ENCODE data around the gene SRGAP1.

The SRGAP1 gene

DNA sequence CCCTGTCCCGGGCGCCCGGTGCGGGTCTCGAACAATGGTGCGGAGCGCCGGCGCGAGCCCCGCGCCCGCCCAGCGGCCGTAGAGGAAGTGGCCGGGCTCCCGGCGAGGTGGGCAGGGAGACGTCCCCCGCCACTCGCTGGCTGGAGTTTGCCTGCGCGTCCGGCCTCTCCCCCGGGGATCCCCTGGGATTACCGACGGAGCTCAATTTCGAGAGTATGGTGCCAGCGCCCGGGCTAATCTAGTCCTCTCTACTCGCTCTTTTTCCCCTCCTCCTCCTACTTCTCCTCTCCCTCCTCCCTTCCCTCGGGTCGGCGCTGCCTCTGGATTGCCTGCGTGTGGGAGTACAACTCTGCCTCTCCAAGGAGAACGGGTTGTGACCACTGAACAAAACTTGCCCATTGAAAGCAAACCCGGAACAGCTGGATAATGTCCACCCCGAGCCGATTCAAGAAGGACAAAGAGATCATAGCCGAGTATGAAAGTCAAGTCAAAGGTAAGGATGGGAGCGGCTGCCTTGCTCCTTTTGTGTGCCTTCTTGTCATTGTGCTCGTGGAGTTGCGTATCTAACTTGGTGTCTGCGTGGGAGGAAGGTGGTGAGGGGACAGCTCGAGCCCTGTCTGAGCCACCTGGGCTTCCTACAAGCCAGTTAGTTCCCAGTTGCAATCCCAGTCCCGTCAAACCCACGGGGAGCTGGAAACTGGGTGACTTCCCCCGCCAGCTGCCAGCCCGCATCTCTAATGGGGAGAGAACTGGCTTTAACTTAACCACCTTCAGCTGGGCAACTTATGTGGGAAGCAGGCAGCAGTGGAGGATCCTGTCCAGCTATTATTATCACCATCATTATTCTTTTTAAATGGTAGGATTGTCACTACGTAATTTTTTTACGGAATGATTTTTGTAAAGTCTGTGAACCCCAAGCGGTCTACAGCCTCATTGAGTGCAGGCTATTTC, at the start of gene SRGAP1:
TSS of gene SRGAP1 (plus strand) at position 310 of the 951 bp plus-strand sequence. CDS start at position 427, 117 bp downstream.
- DNase-seq (ENCODE audit: low read depth) = no peak

DNA sequence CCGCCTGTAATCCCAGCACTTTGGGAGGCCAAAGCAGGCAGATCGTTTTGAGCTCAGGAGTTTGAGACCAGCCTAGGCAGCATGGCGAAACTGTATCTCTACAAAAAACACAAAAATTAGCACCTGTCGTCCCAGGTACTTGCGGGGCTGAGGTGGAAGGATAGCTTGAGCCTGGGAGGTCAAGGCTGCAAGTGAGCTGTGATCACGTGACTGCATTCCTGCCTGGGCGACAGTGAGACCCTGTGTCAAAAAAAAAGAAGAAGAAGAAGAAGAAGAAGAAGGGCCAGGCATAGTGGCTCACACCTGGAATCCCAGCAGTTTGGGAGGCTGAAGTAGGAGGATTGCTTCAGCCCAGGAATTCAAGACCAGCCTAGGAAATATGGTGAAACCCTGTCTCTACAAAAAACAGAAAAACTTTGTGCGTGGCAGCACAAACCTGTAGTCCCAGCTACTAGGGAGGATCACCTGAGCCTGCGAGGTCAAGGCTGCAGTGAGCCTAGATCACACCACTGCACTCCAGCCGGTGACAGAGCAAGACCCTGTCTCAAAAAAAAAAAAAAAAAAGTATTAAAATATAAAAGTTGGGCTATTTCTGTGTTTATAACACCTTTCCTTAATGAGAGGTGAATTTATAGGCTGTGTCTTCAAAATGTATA, 49.3 kb upstream of the SRGAP1 start:
- no peak for DNase-seq (ENCODE audit: low read depth)

DNA sequence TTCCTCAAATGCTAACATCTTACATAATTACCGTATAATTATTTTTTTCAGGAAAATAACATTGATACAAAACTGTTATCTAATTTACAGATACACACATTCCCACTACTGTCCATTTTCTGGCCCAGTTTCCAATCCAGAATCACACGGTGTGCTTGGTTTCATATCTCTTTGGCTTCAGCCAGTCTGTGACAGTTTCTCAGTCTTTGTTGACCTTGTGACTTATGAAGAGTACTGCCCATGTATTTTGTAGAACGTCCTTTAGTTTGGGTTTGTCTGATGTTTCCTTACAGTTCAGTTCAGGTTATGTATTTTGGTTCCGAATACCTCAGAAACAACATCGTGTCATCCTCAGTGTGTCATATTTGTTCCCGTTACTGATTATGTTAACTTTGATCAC, 48.6 kb upstream of the SRGAP1 start:
- no peak for DNase-seq (ENCODE audit: low read depth)

DNA sequence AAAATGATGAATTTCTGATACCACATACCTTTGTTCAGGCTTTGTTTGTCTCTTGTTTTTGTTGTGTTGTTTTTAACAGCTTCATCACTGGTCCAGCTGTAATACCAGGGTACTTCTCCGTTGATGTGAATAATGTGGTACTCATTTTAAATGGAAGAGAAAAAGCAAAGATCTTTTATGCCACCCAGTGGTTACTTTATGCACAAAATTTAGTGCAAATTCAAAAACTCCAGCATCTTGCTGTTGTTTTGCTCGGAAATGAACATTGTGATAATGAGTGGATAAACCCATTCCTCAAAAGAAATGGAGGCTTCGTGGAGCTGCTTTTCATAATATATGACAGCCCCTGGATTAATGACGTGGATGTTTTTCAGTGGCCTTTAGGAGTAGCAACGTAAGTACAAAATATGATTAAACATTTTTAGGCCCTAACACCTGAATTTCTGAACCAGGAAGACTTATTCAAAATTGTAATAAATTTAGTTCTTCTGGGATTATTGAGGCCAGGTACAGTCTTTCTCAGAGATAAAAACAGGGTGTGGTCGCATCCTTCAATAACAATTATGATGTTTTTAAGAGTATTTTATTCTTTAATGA, 42.4 kb upstream of the SRGAP1 start:
- DNase-seq (ENCODE audit: low read depth) = no peak

DNA sequence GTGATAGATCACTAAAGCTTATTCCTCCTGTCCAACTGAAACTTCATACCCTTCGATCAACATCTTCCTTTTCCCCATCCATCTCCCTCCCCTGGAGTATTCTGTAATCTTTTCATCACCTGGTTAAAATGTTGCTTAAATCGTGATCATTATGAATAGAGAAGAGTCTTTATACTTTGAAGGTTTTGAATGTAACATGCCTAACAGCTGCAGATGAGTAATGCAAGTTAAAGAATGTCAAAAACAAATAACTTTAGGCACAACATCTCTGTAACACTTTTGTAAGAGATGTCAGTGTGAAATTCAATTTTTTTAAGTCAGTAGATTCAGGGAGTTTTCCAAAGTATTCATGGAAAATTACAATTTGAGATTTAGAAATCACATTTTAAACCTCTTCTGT, 39.8 kb upstream of the SRGAP1 start:
- DNase-seq (ENCODE audit: low read depth) = no peak

DNA sequence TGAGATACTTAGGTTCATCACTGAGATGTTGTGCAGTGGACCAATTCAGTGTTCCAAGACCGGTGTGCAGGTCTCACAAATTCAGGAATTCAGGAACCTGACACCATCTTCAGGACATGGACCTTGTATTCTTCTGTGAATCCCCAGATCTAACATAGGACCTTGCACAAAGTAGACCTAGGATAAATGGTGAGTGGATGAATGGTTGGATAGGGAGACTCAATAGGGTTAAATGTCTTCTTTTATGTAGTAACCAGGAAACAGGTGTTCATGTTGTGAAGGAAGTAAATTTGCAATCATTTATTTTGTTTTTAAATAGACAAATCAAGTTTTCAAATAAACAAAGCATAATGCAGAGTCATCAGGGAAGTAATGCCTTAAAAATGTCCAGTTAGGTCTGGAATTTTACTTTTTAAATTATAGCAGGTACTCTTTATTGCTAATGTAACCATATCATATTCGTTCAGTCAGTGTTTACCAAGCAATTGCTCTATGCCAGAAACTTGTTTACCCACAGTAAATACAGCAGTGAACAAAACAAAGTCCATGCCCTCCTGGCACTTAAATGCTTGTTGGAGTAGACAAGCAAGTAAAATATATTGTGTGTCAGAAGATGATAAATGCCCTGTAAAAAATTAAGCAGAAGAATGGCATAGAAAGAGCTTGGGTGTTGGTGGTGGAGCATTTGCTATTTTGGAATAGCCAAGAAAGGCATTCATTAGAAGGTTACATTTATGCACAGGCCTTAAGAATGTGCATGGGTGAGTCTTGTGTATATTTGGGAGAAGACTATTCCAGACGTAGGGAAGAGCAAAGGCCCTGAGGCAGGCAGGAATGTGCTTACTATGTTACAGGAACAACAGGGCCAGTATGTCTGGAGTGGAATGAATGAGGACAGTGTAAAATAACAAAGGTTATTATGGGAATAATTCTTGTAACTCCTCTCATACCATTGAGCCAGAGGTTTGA, 38.5 kb upstream of the SRGAP1 start:
- DNase-seq (ENCODE audit: low read depth) = no peak

DNA sequence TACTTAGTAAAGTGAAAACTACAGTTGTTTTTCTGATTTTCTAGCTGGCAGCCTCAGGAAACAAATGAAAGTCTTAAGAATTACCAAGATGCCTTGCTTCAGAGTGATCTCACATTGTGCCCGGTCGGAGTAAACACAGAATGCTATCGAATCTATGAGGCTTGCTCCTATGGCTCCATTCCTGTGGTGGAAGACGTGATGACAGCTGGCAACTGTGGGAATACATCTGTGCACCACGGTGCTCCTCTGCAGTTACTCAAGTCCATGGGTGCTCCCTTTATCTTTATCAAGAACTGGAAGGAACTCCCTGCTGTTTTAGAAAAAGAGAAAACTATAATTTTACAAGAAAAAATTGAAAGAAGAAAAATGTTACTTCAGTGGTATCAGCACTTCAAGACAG, 35.9 kb upstream of the SRGAP1 start:
- DNase-seq (ENCODE audit: low read depth) = no peak

DNA sequence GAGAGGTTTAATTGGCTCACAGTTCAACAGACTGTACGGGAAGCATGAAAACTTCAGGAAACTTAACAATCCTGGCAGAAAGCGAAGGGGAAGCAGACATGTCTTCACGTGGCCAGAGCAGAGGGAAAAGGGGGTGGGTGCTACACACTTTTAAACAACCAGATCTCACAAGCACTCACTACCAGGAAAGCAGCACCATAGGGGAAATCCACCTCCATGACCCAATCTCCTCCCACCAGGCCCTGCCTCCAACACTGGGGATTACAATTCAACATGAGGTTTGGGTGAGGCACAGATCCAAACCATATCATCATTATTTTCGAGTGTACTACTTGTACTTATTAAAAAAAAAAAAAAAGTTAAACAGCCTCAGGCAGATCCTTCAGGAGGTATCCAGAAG, 34.9 kb upstream of the SRGAP1 start:
- no peak for DNase-seq (ENCODE audit: low read depth)

DNA sequence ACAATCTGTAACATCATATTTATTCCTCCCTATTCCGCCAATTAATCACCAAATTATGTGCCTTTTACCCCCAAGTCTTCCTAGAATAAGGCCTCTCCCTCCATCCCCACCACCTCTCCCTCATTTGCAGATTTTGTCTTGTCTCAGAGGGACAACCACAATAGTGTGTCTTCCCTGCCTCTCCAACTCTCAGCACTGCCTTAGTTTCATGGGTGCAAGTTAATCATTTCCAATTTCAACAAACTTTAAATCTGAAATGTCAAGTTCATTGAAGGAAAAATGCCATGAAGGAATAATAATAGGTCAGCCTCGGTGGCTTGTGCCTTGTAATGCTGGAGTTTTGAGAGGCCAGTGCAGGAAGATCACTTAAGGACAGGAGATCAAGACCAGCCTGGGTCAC, 33.2 kb upstream of the SRGAP1 start:
- DNase-seq (ENCODE audit: low read depth) = no peak

DNA sequence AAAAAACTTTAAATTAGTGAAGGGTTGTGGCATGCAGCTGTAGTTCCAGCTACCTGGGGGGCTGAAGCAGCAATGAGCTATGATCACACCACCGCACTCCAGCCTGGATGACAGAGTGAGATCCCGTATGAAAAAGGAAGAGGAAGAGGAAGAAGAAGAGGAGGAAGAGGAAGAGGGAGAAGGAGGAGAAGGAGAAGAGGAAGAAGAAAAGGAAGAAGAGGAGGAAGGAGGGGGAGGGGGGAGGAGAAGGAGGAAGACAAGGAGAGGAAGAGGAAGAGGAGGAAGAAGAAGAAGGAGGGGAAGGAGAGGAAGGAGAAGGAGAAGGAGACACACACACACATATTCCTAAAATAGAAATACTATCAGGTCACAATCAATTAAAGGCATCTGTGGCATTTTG, 32.7 kb upstream of the SRGAP1 start:
- no peak for DNase-seq (ENCODE audit: low read depth)

DNA sequence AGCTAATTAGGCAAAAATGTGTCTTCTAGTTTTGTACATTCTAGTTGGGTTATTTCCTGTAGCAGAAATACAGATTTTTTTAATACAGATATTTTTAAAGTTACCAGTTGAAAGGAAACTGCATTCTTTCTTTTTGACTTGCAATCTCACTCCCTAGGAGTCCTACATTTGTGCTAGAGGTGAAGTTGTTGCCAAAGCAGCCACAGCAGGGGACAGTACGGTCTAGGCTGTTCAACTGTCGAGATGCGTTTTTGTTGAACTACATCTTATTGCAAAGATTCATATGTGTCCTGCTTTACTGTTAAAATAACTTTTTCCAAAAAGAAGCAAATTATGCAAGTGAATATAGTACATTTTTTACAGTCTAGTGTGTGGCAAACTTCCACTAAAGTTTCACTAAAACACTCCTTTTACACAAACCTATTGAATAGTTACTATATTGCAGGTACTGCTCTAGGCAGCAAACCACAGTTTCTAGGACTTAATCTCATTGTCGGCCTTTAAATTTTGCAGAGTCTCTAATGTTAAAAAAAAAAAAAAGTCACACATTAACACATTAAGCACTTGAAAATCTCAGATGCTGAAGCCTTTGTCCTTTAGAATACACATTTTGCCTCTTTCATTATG, 30.2 kb upstream of the SRGAP1 start:
- DNase-seq (ENCODE audit: low read depth) = no peak

DNA sequence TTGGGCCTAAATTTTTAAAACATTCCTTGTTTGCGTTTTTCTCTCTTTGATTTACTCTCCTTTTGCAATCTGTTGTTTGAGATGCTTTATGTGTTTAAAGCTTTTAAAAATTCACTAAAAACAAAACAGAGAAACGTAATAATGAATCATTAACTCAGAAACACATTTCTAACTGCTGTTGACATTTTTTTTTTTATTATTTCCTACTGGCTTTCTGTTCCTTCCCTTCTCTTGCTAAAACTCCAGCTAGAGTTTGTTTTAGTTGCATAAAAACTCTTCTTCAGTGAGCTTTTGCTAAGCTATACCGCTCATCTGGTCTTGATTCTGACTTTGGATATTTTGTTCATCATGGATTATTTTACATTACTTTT, 29.0 kb upstream of the SRGAP1 start:
- DNase-seq (ENCODE audit: low read depth) = no peak

DNA sequence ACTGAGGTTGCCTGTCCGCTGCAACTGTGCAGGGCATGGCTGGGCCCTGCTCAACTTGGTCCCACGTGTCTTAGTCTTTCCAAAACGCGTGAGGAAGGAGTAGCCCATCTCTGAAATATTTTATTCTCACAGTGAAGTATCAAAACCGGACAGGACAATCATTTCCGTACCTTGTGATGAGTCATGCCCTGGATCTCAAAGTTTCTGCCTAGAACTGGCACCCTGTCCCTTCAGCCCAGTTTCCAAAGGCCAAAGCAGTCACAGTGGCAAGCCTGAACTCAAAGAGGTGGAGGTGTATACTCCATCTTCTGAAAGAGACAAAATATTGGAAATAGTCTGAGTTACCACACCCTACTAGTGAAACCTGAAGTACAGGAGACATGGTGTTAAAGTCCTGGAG, 28.5 kb upstream of the SRGAP1 start:
- no peak for DNase-seq (ENCODE audit: low read depth)

DNA sequence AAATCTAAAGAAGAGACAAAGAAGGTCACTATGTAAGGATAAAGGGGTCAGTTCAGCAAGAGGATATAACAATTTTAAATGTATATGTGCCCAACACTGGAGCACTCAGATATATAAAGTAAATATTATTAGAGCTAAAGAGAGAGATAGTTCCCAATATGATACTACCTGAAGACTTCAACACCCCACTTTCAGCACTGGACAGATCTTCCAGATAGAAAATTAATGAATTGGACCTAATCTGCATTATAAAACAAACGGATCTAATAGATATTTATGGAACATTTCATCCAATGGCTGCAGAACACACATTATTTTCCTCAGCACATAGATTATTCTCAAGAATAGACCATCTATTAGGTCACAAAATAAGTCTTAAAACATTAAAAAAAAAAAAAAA, 24.1 kb upstream of the SRGAP1 start:
- no peak for DNase-seq (ENCODE audit: low read depth)

DNA sequence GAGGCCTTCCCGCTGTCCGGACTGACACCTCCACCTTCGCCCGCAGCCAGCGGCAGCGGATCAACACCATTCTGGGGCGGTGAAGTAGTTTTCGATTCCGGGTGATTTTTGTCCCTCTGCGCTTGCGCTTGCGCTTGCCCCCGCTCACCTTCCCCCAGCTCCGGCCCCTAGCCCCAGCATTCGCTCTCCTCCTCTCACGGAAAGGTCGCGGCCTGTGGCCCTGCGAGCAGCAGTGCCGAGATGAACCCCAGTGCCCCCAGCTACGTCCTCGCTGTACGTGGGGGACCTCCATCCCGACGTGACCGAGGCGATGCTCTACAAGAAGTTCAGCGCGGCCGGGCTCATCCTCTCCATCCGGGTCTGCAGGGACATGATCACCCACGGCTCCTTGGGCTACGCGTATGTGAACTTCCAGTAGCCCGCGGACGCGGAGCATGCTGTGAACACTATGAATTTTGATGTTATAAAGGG, 22.7 kb upstream of the SRGAP1 start:
- no peak for DNase-seq (ENCODE audit: low read depth)

DNA sequence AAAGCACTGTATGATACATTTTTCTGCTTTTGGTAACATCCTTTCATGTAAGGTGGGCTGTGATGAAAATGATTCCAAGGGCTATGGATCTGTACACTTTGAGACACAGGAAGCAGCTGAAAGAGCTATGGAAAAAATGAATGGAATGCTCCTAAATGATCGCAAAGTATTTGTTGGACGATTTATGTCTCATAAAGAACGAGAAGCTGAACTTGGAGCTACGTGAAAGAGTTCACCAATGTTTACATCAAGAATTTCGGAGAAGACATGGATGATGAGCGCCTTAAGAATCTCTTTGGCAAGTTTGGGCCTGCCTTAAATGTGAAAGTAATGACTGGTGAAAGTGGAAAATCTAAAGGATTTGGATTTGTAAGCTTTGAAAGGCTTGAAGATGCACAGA, 22.1 kb upstream of the SRGAP1 start:
- no peak for DNase-seq (ENCODE audit: low read depth)

DNA sequence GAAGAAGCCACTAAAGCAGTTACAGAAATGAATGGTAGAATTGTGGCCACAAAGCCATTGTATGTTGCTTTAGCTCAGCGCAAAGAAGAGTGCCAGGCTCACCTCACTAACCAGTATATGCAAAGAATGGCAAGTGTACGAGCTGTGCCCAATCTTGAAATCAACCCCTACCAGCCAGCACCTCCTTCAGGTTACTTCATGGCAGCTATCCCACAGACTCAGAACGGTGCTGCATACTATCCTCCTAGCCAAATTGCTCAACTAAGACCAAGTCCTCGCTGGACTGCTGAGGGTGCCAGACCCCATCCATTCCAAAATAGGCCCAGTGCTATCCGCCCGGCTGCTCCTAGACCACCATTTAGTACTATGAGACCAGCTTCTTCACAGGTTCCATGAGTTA, 21.5 kb upstream of the SRGAP1 start:
- no peak for DNase-seq (ENCODE audit: low read depth)

DNA sequence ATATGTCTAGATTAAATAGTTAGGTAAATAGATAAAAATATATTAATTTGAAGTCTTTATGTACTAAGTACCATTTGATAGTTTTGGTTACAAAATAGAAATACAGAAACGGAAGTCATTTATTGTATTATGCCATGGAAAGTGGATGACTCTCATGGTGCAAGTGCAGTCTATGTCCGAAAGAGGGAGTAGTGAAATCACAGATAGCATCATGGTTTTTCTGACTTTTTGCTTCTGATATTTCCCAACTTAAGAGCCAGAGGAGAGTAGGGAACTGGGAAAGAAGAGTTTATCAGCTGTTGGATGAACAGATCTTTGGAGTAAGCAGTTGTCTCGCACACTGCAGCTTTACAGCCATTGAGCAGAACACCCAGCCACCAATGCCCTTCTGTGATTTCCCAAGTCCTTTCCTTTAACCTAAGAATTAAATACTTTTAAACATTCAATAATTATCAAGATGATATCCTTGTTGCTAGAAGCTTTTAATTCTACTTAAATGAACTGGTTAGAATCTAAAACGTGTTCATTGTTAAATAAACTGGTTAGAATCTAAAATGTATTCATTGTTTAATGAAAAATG, 18.4 kb upstream of the SRGAP1 start:
- no peak for DNase-seq (ENCODE audit: low read depth)

DNA sequence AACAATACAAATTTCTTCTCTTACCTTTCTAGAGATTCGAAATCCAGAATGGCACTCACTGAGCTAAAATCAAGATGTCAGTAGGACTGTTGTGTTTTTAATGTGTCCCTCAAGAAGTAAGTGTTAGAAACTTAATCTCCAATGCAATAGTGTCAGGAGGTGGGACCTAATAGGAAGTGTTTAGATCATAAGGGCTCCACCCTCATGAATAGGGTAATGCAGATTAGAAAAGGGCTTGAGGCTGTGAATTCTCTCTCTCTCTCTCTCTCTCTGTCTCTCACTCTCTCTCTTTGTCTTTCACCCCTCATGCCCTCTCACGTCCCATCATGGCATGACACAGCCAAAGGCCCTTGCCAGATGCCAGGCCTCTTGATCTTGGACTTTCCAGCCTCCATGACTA, 15.6 kb upstream of the SRGAP1 start:
- no peak for DNase-seq (ENCODE audit: low read depth)

DNA sequence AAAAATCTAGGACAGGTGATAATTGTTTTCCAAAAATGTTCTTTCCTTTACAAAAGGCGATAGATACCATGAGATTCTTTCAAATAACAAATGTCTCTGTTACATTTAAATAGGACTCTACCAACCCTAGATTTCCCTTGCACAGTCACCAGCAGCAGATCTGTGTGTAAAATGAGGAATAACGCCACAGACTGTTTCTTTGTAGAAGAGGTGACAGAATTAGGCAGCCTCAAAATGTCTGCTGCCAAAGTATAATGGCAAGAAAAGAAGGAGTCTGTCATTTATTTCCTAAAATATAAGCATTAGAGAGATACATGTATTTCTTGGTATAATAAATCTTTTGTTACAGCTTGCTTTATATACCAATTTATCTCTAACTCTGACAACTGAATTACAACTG, 8.5 kb upstream of the SRGAP1 start:
- DNase-seq (ENCODE audit: low read depth) = no peak

DNA sequence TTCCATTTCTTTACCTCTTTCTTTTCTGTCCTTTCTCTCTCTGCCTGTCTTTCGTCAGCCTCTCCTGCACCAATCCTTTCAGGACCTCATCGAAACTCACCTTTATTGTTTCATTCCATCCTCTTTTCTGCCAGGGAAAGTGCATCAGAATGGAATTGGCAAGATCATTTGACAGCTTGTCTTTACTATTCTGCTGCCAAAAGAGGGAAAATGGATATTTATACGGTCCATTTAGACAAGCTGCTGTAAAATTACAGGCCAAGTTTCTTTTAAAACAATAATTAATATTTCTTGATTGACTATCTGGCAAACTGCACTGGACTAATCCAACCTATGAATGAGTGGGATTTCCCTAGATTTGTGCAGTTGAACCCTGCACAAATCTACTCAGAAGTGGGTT, 7.6 kb upstream of the SRGAP1 start:
- DNase-seq (ENCODE audit: low read depth) = no peak

Data from HS-27A (cell line).